Mesenchymal stem cell (in vitro differentiated cells and primary cell): Measurements from ENCODE around the gene ARHGAP6.

Experiments used
- DNase-seq: peaks from one replicate; pipeline ENCODE4 v3.0.0-alpha.2; 2013
- H2AFZ ChIP-seq: one replicate; pipeline ENCODE4 v1.6.1; 2013; ENCODE audit warnings: low read depth, mild to moderate bottlenecking, control low read depth, inconsistent platforms, low read length, moderate library complexity
- H2AK5ac ChIP-seq: 2 replicates; pipeline ENCODE4 v1.6.1; 2013; ENCODE audit warnings: low read length, moderate library complexity, mild to moderate bottlenecking, inconsistent platforms; ENCODE audit not compliant: severe bottlenecking
- H2BK120ac ChIP-seq: one replicate; pipeline ENCODE4 v1.6.1; 2013; ENCODE audit warnings: low read depth, mild to moderate bottlenecking, inconsistent platforms, low read length, moderate library complexity
- H2BK12ac ChIP-seq, 2 experiments: one replicate each; pipeline ENCODE4 v1.6.1; 2013; ENCODE audit warnings: inconsistent platforms in 2 of 2, low read length in 2 of 2, mild to moderate bottlenecking in 2 of 2, moderate library complexity in 2 of 2, control low read depth in 1 of 2
- H2BK15ac ChIP-seq: one replicate; pipeline ENCODE4 v1.6.1; 2013; ENCODE audit warnings: mild to moderate bottlenecking, low read depth, inconsistent platforms; ENCODE audit not compliant: poor library complexity, severe bottlenecking
- H2BK5ac ChIP-seq: 2 replicates; pipeline ENCODE4 v1.6.1; 2013; ENCODE audit warnings: low read depth, mild to moderate bottlenecking, low read length, control low read depth, inconsistent platforms; ENCODE audit not compliant: poor library complexity, severe bottlenecking
- H3K14ac ChIP-seq, 2 experiments: one replicate each; pipeline ENCODE4 v1.6.1; 2013; ENCODE audit warnings: inconsistent platforms in 2 of 2, low read length in 2 of 2, control low read depth in 1 of 2, mild to moderate bottlenecking in 1 of 2, moderate library complexity in 1 of 2
- H3K18ac ChIP-seq, 2 experiments: one replicate each; pipeline ENCODE4 v1.6.1; 2013; ENCODE audit warnings: inconsistent platforms in 2 of 2, low read length in 2 of 2, control low read depth in 1 of 2, low read depth in 1 of 2, mild to moderate bottlenecking in 1 of 2
- H3K23ac ChIP-seq, 2 experiments: one replicate each; pipeline ENCODE4 v1.6.1; 2013; ENCODE audit warnings: inconsistent platforms in 2 of 2, low read length in 2 of 2, mild to moderate bottlenecking in 2 of 2, moderate library complexity in 2 of 2, control low read depth in 1 of 2
- H3K27ac ChIP-seq: 2 replicates; pipeline ENCODE4 v1.5.1; 2013; ENCODE audit warnings: mild to moderate bottlenecking, moderate library complexity, low read length, control low read depth, inconsistent platforms; ENCODE audit not compliant: poor library complexity, severe bottlenecking
- H3K27me3 ChIP-seq, 2 experiments: 2 replicates each; pipeline versions ENCODE4 v1.6.1 to v1.7.0; 2013; ENCODE audit warnings: low read length in 2 of 2, mild to moderate bottlenecking in 2 of 2, moderate library complexity in 2 of 2, control low read depth in 1 of 2, inconsistent platforms in 1 of 2; ENCODE audit not compliant: control insufficient read depth in 1 of 2, insufficient read depth in 1 of 2
- H3K36me3 ChIP-seq, 2 experiments: 2 replicates each; pipeline versions ENCODE4 v1.6.1 to v1.7.0; 2013; ENCODE audit warnings: low read length in 2 of 2, control low read depth in 1 of 2, inconsistent platforms in 1 of 2, low read depth in 1 of 2, mild to moderate bottlenecking in 1 of 2; ENCODE audit not compliant: insufficient read depth in 2 of 2, control insufficient read depth in 1 of 2
- H3K4ac ChIP-seq, 2 experiments: one replicate each; pipeline ENCODE4 v1.6.1; 2013; ENCODE audit warnings: inconsistent platforms in 2 of 2, low read length in 2 of 2, mild to moderate bottlenecking in 2 of 2, moderate library complexity in 2 of 2, control low read depth in 1 of 2, low read depth in 1 of 2
- H3K4me1 ChIP-seq: 2 replicates; pipeline ENCODE4 v1.6.1; 2013; ENCODE audit warnings: low read depth, low read length, control low read depth; ENCODE audit not compliant: control insufficient read depth, insufficient read depth
- H3K4me2 ChIP-seq: 2 replicates; pipeline ENCODE4 v1.6.1; 2013; ENCODE audit warnings: low read length, mild to moderate bottlenecking, inconsistent platforms; ENCODE audit not compliant: poor library complexity, severe bottlenecking
- H3K4me3 ChIP-seq, 2 experiments: 2 replicates each; pipeline versions ENCODE4 v1.5.1 to v1.7.0; 2013; ENCODE audit warnings: low read length in 2 of 2, mild to moderate bottlenecking in 2 of 2, control low read depth in 1 of 2, low read depth in 1 of 2; ENCODE audit not compliant: insufficient read depth in 1 of 2
- H3K79me1 ChIP-seq: replicated peaks from 2 replicates; pipeline ENCODE4 v1.6.1; 2013; ENCODE audit warnings: mild to moderate bottlenecking, control low read depth, low read length, inconsistent platforms; ENCODE audit not compliant: poor library complexity, severe bottlenecking
- H3K9ac ChIP-seq: 2 replicates; pipeline ENCODE4 v1.7.0; 2013; ENCODE audit warnings: mild to moderate bottlenecking, low read length, moderate library complexity
- H3K9me3 ChIP-seq: 2 replicates; pipeline ENCODE4 v1.7.0; 2013; ENCODE audit warnings: mild to moderate bottlenecking, low read length; ENCODE audit not compliant: control insufficient read depth
- H4K8ac ChIP-seq: one replicate; pipeline ENCODE4 v1.6.1; 2013; ENCODE audit warnings: inconsistent platforms, mild to moderate bottlenecking, low read length, moderate library complexity
- H4K91ac ChIP-seq: one replicate; pipeline ENCODE4 v1.6.1; 2013; ENCODE audit warnings: mild to moderate bottlenecking, low read length, inconsistent platforms
- WGBS: methylation state at CpG from one replicate; pipeline ENCODE4 v1.1.7; 2013; ENCODE audit warnings: mixed read lengths; 5-methylcytosine and 5-hydroxymethylcytosine counted together

ARHGAP6 gene

DNA sequence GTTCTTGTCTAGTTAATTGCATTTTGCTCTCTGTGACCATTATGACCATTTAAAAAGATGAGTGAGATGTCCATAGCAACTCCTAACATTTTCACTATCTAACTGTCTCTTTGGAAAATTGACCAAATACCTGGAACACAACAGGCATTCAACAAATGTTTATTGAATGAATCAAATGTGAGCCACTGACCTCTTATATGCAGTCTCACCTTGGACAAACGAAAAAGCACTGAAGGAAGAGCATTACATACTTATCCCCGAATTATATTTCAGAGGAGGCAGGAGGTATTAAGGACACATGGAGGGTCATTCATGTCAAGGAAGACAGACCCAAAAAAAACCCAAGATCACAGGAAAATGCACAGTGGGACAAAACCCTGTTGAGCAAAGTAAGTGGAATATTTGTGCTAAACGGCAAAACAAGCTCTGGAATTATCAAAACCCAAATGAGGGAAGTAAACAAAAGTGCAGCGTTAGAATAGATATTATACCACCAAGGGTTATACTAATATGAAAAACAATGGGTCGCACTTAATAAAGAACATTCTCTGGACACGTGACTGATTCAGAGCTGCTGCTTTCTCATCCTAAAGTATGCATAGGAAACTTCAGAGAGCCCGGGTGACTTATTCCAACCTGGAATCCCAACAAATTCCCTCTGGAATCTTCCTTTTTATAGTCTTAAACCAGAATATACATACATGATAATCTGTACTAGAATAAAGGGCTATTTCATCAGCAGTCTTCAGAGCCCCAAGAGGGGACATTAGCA lies 240.6 kb downstream of the ARHGAP6 start:
- Histone ChIP-seq H3K79me1 (no peaks in the 10 kb centered on the region), H3K27ac (no peak overlapping the region), H3K36me3 (no peaks in the 10 kb centered on the region), H2AFZ (no peak overlapping the region), H2BK15ac (no peak overlapping the region), H4K91ac (no peak overlapping the region), H3K9ac (no peak overlapping the region), H3K4me3 (peak overlapping the region in 1 of 2 experiments; percentile 83), H3K14ac (no peak overlapping the region), H3K4me2 (no peak overlapping the region), H3K23ac (no peak overlapping the region), H4K8ac (no peak overlapping the region), H3K4me1 (peaks cover 6% of the 10 kb centered on the region), H3K27me3 (no peaks in the 10 kb centered on the region), H3K18ac (no peak overlapping the region), H2BK12ac (no peak overlapping the region), H3K9me3 (no peaks in the 10 kb centered on the region), H2BK120ac (no peak overlapping the region), H2AK5ac (no peak overlapping the region), H2BK5ac (no peak overlapping the region), H3K4ac (no peak overlapping the region)
- 83% methylated on average over 2 of the region's 7 CpGs for WGBS
- DNase-seq = no peak

GRCh38 chrX:11423949-11424348 lies 241.8 kb downstream of the ARHGAP6 start:
- Histone ChIP-seq H2BK12ac (no peak overlapping the region), H2BK15ac (no peak overlapping the region), H3K4me1 (peaks cover 6% of the 10 kb centered on the region), H4K8ac (no peak overlapping the region), H2BK5ac (no peak overlapping the region), H3K36me3 (no peaks in the 10 kb centered on the region), H3K18ac (no peak overlapping the region), H3K27ac (no peak overlapping the region), H2BK120ac (no peak overlapping the region), H3K79me1 (no peaks in the 10 kb centered on the region), H3K14ac (no peak overlapping the region), H3K9ac (no peak overlapping the region), H3K4me2 (no peak overlapping the region), H2AK5ac (no peak overlapping the region), H2AFZ (no peak overlapping the region), H3K9me3 (no peaks in the 10 kb centered on the region), H3K4ac (no peak overlapping the region), H3K23ac (no peak overlapping the region), H3K4me3 (no peak overlapping the region), H3K27me3 (no peaks in the 10 kb centered on the region), H4K91ac (no peak overlapping the region)
- 83% methylated on average over 3 of the region's 3 CpGs for WGBS
- no peak for DNase-seq

- no peak overlapping the region for H3K27ac ChIP-seq
- no peak overlapping the region for H2AFZ ChIP-seq
- peak; percentile 87 for DNase-seq
- H3K4ac ChIP-seq = peak overlapping the region in 1 of 2 experiments; percentile 8
- H3K36me3 ChIP-seq = no peaks in the 10 kb centered on the region
- no peak overlapping the region for H4K8ac ChIP-seq
- H2BK120ac ChIP-seq = no peak overlapping the region
- H3K4me3 ChIP-seq = no peak overlapping the region
- H2BK12ac ChIP-seq = no peak overlapping the region
- no peak overlapping the region for H4K91ac ChIP-seq
- H2AK5ac ChIP-seq = no peak overlapping the region
- H3K4me2 ChIP-seq = no peak overlapping the region
- H3K14ac ChIP-seq = no peak overlapping the region
- H3K23ac ChIP-seq = no peak overlapping the region
- no peak overlapping the region for H3K9ac ChIP-seq
- peak overlapping the region in 1 of 2 experiments; percentile 66 for H3K18ac ChIP-seq
- no peaks in the 10 kb centered on the region for H3K9me3 ChIP-seq
- no peaks in the 10 kb centered on the region for H3K79me1 ChIP-seq
- no peak overlapping the region for H2BK15ac ChIP-seq
- no peaks in the 10 kb centered on the region for H3K27me3 ChIP-seq
- WGBS = no CpG with 5 or more reads among the region's 1 CpG
- peaks cover 6% of the 10 kb centered on the region for H3K4me1 ChIP-seq
- H2BK5ac ChIP-seq = no peak overlapping the region
Measured at GRCh38 chrX:11423362-11423818, 242.3 kb downstream of the ARHGAP6 start.

GRCh38 chrX:11422525-11422857 lies 243.2 kb downstream of the ARHGAP6 start:
- Histone ChIP-seq H3K36me3 (no peaks in the 10 kb centered on the region), H4K8ac (no peak overlapping the region), H3K9ac (no peak overlapping the region), H3K4me3 (no peak overlapping the region), H3K18ac (no peak overlapping the region), H3K23ac (no peak overlapping the region), H3K4me2 (no peak overlapping the region), H4K91ac (no peak overlapping the region), H3K79me1 (no peaks in the 10 kb centered on the region), H3K14ac (no peak overlapping the region), H3K4ac (no peak overlapping the region), H2AK5ac (no peak overlapping the region), H2AFZ (no peak overlapping the region), H3K27ac (no peak overlapping the region), H2BK120ac (no peak overlapping the region), H2BK5ac (no peak overlapping the region), H3K27me3 (no peaks in the 10 kb centered on the region), H2BK12ac (no peak overlapping the region), H3K4me1 (peaks cover 6% of the 10 kb centered on the region), H2BK15ac (no peak overlapping the region), H3K9me3 (no peaks in the 10 kb centered on the region)
- no peak for DNase-seq
